ENCODE results near the gene VWCE.

VWCE gene, protein sequence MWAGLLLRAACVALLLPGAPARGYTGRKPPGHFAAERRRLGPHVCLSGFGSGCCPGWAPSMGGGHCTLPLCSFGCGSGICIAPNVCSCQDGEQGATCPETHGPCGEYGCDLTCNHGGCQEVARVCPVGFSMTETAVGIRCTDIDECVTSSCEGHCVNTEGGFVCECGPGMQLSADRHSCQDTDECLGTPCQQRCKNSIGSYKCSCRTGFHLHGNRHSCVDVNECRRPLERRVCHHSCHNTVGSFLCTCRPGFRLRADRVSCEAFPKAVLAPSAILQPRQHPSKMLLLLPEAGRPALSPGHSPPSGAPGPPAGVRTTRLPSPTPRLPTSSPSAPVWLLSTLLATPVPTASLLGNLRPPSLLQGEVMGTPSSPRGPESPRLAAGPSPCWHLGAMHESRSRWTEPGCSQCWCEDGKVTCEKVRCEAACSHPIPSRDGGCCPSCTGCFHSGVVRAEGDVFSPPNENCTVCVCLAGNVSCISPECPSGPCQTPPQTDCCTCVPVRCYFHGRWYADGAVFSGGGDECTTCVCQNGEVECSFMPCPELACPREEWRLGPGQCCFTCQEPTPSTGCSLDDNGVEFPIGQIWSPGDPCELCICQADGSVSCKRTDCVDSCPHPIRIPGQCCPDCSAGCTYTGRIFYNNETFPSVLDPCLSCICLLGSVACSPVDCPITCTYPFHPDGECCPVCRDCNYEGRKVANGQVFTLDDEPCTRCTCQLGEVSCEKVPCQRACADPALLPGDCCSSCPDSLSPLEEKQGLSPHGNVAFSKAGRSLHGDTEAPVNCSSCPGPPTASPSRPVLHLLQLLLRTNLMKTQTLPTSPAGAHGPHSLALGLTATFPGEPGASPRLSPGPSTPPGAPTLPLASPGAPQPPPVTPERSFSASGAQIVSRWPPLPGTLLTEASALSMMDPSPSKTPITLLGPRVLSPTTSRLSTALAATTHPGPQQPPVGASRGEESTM

GRCh38 chr11:61294717-61295595, at the start of gene VWCE:
TSS of gene VWCE (minus strand) at chr11:61295316. CDS start at chr11:61295037, 279 bp downstream.
- in situ Hi-C loops (cut with HindIII; ENCODE audit: low sequenced_read_pairs): no loop called here
- DNase-seq (ENCODE audit: low read depth, low spot score): peak; percentile 35
- H3K4me3 ChIP-seq (ENCODE audit: low read depth, low read length): peak within 1 kb of the TSS; percentile 45
- TF ChIP-seq, protein P1, sequence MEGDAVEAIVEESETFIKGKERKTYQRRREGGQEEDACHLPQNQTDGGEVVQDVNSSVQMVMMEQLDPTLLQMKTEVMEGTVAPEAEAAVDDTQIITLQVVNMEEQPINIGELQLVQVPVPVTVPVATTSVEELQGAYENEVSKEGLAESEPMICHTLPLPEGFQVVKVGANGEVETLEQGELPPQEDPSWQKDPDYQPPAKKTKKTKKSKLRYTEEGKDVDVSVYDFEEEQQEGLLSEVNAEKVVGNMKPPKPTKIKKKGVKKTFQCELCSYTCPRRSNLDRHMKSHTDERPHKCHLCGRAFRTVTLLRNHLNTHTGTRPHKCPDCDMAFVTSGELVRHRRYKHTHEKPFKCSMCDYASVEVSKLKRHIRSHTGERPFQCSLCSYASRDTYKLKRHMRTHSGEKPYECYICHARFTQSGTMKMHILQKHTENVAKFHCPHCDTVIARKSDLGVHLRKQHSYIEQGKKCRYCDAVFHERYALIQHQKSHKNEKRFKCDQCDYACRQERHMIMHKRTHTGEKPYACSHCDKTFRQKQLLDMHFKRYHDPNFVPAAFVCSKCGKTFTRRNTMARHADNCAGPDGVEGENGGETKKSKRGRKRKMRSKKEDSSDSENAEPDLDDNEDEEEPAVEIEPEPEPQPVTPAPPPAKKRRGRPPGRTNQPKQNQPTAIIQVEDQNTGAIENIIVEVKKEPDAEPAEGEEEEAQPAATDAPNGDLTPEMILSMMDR (IDR thresholded peaks at IDR 0.05; ENCODE audit: low read depth, low read length): peak; percentile 27

GRCh38 chr11:61343792-61344745, 49.0 kb upstream of the VWCE start:
- H3K4me3 ChIP-seq (ENCODE audit: low read depth, low read length): no peak overlapping the region
- DNase-seq (ENCODE audit: low read depth, low spot score): no peak
- TF ChIP-seq, protein P1 (IDR thresholded peaks at IDR 0.05; ENCODE audit: low read depth, low read length): no peak
- in situ Hi-C loops (cut with HindIII; ENCODE audit: low sequenced_read_pairs): no loop called here

- TF ChIP-seq, protein P1 (IDR thresholded peaks at IDR 0.05; ENCODE audit: low read depth, low read length): no peak
Measured at GRCh38 chr11:61342207-61342803, 47.2 kb upstream of the VWCE start.

DNA sequence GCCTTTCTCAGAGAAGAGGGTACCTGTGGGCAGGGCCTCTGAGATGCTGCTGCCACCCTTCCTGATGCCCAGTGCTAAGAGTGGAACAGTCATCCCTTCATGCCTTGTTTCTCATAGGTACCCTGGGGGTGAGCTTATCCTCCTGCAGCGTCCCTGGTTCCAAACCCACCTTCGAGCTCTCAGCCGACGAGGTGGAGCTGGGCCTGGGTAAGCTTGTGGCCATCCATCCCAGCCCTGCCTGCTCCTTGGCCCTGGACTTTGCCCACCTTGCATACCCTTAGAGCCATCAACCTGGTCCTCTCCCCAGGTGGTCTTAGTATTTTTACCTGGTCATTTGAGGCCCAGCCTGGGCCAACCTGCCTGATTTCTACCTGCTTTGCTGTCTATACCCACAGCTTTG, 46.6 kb upstream of the VWCE start:
- no peak for DNase-seq (ENCODE audit: low read depth, low spot score)
- TF ChIP-seq, protein P1 (IDR thresholded peaks at IDR 0.05; ENCODE audit: low read depth, low read length): no peak
- in situ Hi-C loops (cut with HindIII; ENCODE audit: low sequenced_read_pairs): no loop called here
- no peak overlapping the region for H3K4me3 ChIP-seq (ENCODE audit: low read depth, low read length)

More at GRCh38 chr11:61342207-61342803, 47.2 kb upstream of the VWCE start:
- DNase-seq (ENCODE audit: low read depth, low spot score): no peak
- H3K4me3 ChIP-seq (ENCODE audit: low read depth, low read length): no peak overlapping the region
- in situ Hi-C loops (cut with HindIII; ENCODE audit: low sequenced_read_pairs): no loop called here

DNA sequence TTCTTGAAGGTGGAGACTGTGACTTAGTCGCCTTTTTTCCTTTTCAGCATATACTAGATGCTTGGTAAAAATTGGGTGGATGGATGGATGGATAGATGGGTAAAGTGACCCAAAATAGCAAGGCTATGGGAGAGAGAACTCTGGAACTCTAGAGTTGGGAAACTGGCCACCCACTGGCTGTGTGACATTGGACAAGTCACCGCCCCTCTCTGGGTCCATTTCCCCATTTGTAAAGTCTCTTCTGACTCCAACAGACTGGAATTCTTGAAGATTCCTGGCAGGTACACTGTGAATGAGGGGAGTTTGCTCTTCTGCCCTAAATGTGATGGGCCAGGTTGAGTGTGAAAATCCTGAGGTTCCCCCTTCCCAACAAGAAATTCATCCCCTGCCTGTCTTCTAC, 45.9 kb upstream of the VWCE start:
- no peak overlapping the region for H3K4me3 ChIP-seq (ENCODE audit: low read depth, low read length)
- no peak for DNase-seq (ENCODE audit: low read depth, low spot score)
- TF ChIP-seq, protein P1 (IDR thresholded peaks at IDR 0.05; ENCODE audit: low read depth, low read length): no peak
- in situ Hi-C loops (cut with HindIII; ENCODE audit: low sequenced_read_pairs): no loop called here

Measured in astrocyte of the spinal cord (primary cell).